22Rv1 (cell line): ENCODE data around the gene SOD3.

Source experiments
- ZFX ChIP-seq: fragments of 450-650 bp; IDR thresholded peaks from 2 replicates; pipeline ENCODE4 v1.6.1; 2017; ENCODE audit warnings: antibody characterized with exemption, borderline replicate concordance
- TF ChIP-seq, protein P1 (sequence below): fragments of 450-650 bp; IDR thresholded peaks from 2 replicates; pipeline ENCODE4 v1.5.1; 2017; ENCODE audit warnings: mild to moderate bottlenecking

DNA sequence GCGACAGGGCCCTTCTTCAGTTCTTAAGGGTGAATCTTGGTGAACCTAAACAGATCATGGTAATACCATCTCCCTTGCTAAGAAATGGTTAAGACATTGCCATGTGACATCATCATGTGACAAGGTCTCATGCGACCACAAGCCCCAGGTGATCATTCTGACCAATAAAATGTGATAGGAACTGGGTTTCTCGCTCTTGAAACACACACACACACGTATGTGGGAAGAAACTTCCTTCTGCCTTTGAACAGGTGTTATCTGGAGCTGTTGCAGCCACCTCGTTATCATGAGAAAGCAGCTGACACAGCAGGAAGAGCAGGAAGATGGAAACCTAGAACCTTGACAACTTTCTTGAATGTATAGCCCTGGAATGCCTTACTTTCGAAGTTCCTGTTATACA, 10.2 kb downstream of the SOD3 start:
- TF ChIP-seq, protein P1, sequence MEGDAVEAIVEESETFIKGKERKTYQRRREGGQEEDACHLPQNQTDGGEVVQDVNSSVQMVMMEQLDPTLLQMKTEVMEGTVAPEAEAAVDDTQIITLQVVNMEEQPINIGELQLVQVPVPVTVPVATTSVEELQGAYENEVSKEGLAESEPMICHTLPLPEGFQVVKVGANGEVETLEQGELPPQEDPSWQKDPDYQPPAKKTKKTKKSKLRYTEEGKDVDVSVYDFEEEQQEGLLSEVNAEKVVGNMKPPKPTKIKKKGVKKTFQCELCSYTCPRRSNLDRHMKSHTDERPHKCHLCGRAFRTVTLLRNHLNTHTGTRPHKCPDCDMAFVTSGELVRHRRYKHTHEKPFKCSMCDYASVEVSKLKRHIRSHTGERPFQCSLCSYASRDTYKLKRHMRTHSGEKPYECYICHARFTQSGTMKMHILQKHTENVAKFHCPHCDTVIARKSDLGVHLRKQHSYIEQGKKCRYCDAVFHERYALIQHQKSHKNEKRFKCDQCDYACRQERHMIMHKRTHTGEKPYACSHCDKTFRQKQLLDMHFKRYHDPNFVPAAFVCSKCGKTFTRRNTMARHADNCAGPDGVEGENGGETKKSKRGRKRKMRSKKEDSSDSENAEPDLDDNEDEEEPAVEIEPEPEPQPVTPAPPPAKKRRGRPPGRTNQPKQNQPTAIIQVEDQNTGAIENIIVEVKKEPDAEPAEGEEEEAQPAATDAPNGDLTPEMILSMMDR = no peak
- TF ChIP-seq ZFX = no peak
